Epithelial cell of proximal tubule (primary cell): Measurements from ENCODE around the gene LRRC45. TPM values are rescaled to one million over a fixed set of nuclear protein-coding genes. Genes with fewer than 3 reads are reported as not detected.

Source experiments
- DNase-seq: peaks from one replicate; pipeline ENCODE4 v3.0.0-alpha.2; 2011; ENCODE audit warnings: low read depth
- H3K4me3 ChIP-seq: 2 replicates; pipeline ENCODE4 v1.5.1; 2011; ENCODE audit warnings: low read depth, mild to moderate bottlenecking, low read length
- total RNA-seq: library from RNA; depleted of rRNA; stranded (reverse); fragments of >200 nt; gene quantifications from 2 replicates; pipeline ENCODE4 v1.2.3, GENCODE V29; 2015
- TF ChIP-seq, protein P1 (sequence below): conservative IDR thresholded peaks from 2 replicates; pipeline ENCODE4 v1.5.1; 2012; ENCODE audit warnings: low read depth, mild to moderate bottlenecking, low read length

Gene LRRC45
- total RNA-seq, 1 donor from 2014 or later = 44.5 TPM

DNA sequence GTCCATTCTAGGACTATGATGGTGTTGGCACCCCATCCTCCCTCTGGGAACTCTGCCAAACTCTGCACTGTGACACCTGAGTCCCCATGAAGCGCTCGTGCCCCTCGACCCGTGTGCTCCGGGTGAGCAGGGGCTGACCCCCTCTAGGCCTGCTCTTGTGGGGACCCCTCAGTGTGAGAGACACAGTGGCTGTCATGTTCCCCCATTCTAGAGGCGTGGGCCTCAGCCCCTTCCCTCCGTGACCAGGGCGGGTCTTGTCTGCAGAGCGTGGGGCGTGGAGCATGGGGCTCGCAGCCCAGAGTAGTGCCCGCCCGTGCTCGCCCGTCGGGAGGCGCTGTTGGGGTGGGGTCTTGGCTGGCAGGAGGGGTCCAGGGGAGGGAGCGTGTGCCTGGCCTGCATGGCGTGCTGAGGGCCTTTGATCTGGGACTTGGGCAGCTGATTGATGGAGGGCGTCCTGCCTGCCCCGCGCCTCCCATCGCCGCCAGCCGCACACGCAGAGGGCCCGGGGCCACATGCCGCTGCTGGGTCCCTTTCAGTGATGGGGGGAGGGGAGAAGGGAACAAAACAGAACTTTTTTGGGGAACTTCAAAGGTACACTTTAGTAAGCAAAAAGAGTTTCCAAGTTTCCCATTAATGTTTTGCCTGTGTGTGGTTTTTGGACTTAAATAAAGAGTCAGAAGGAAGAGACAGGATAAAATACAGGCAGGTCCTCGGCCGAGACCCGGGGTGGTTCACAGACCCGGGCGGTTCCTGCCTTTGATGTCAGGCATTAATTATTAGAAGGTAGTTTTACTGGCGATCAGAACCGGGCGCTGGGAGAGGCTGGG is 22.9 kb upstream of the LRRC45 start:
- DNase-seq = no peak

DNA sequence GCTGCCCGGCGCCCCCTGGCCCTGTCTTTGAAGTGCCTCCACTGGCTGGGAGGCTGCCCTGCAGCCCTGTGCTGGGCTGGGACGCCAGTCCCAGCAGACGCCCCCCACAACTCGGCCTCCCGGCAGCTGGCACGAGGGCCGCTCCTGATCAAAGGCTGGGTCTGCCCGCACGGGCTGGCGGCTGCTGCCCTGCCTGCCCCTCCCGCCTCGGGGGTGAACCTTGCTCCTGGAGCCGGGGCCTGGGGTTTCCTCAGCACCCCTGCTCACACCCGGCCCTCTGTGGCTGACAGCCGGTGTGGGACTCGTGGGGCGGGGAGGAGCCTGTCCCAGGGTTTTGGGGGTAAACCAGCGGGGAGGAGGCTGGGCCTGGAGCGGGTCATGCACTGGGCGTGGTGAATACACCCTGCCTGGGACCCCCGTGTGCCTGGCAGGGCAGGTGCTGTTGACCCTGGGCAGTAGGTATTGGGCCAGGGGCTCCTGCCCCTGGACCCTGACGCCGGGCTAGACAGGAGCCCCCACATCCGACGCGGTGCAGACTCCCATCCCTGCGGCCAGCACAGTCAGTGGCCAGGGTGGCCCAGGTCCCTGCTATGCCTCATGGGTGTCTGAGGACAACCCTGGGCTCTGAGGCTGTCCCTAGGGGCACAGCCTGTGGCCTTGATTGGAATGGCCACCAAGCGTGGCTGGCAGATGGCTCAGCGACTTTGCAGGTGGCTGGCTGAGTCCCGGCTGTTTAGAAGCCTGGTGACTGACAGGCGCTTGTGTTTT is 22.1 kb upstream of the LRRC45 start:
- DNase-seq = no peak
- no peak overlapping the region for H3K4me3 ChIP-seq
- TF ChIP-seq, protein P1, sequence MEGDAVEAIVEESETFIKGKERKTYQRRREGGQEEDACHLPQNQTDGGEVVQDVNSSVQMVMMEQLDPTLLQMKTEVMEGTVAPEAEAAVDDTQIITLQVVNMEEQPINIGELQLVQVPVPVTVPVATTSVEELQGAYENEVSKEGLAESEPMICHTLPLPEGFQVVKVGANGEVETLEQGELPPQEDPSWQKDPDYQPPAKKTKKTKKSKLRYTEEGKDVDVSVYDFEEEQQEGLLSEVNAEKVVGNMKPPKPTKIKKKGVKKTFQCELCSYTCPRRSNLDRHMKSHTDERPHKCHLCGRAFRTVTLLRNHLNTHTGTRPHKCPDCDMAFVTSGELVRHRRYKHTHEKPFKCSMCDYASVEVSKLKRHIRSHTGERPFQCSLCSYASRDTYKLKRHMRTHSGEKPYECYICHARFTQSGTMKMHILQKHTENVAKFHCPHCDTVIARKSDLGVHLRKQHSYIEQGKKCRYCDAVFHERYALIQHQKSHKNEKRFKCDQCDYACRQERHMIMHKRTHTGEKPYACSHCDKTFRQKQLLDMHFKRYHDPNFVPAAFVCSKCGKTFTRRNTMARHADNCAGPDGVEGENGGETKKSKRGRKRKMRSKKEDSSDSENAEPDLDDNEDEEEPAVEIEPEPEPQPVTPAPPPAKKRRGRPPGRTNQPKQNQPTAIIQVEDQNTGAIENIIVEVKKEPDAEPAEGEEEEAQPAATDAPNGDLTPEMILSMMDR = no peak

More for the DNA sequence above, 22.9 kb upstream of the LRRC45 start:
- no peak overlapping the region for H3K4me3 ChIP-seq
- TF ChIP-seq, protein P1 = no peak

DNA sequence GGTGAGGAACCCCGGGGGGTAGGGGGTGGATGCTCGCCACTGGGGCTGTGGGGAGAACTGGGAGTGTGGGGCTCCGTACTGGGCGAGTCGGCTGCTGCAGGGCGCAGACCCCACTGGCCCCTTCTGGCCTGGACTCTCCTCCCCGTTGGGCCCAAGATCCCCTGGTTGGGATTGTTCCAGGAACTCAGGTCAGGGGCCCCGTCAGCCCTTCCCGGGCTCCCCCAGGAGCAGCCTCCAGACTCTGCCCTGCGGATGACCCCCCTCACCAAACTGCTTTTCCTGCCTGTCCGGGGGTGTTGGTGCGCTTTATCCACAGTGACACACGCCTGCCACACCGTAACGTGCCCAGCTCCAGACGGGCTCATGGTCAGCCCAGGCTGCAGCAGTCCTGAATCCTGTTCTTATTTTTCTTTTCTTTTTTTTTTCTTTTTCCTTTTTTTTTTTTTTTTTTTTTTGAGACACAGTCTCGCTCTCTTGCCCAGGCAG is 21.5 kb upstream of the LRRC45 start:
- TF ChIP-seq, protein P1 = no peak

DNA sequence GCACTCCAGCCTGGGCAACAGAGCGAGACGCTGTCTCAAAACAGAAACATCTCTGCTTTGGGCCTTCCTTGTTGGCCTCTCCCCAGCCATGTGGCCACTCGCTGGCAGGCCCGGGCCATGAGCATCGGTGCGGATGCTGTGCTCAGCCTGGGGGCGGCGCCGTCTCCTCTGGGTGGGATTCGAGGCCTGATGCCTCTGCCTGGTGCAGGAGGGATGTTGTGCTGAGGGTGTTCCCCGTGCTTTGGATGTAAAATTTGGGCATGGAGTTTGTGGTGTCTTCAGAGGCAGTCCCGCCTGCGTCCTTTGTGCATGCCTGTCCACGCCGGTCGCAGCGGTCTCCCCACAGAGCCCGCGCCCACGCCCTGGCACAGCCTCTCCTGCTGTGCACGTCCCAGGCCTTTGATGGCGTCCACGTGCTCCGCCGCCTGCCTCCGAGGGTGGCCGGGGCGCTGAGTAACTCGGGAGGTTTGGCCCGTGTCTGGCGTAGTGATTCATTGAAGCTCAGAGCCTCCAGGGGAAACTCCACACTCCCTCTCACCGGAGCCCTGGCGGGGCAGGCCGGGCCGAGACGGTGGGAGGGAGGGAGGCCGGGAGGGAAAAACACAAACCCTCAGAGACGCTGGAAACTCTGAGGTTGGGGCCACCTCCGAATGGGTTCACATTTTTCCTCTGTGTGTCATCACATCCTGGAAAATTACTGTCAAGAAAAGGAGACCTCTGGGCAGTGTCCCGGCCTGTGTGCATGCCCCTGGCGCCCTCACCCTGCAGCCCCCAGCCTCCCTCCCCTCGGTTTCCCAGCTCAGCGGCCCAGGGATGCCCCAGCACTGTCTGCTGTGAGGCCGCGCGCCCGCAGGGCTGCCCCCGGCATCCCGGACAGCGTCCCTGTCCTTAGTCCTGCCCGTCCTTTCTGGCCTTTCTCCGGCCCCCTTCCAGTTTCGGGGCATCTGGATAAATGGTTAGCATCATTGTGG is 19.4 kb upstream of the LRRC45 start:
- H3K4me3 ChIP-seq = no peak overlapping the region
- peak; percentile 52 for DNase-seq
- TF ChIP-seq, protein P1 = no peak

More for the DNA sequence above, 21.5 kb upstream of the LRRC45 start:
- DNase-seq = no peak
- no peak overlapping the region for H3K4me3 ChIP-seq

DNA sequence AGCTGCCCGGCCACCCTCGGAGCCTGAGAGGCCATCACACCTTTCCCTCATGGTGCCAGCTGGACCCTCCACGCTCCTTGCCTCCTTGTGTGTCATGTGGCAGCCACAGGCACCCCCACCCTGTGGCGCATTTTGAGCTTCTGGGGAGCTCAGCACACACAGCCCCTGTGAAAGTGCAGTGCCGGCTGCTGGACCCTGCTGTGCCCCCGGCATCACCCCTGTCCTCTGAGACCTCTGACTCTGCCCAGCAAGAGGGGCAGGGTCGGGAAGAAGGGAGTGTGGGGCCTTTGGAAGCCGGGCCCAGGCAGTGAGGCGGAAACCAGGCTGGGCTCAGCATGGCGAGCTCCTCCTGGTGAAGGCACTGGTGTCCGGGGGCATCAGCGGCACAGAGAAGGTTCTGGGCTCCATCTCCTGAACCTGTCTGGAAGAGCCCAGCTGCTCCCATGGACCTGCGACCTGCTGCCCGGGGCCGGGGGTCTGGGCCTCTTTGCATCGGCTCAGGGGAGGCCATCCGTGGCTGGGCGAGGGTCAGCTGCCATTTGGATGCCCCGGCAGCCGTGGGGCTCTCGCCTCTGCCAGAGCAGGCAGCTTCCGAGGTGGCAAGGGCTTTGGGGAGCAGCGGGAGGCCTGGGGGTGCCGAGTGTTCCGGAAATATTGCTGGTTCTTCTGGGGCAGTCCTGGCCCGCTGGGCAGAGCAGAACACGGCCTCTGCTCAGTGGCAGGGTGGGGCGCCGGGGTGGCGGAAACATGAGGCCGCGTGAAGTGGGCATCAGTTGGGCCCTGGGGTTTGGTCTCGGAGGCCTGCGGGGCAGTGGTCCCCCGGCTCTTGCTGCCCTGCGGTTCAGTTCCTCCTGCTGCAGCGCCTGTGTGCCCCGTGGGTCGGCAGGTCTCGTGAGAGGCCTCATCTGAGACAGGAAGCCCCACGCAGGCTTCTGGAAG is 18.3 kb upstream of the LRRC45 start:
- TF ChIP-seq, protein P1 = no peak
- no peak for DNase-seq
- H3K4me3 ChIP-seq = no peak overlapping the region
